ENCODE results near the gene GOLGA8A.
"Not testable (repeated sequence)": the region's sequence is repeated elsewhere in the genome, so short reads cannot be mapped to it uniquely, and the experiment has no call there.

GOLGA8A gene

DNA sequence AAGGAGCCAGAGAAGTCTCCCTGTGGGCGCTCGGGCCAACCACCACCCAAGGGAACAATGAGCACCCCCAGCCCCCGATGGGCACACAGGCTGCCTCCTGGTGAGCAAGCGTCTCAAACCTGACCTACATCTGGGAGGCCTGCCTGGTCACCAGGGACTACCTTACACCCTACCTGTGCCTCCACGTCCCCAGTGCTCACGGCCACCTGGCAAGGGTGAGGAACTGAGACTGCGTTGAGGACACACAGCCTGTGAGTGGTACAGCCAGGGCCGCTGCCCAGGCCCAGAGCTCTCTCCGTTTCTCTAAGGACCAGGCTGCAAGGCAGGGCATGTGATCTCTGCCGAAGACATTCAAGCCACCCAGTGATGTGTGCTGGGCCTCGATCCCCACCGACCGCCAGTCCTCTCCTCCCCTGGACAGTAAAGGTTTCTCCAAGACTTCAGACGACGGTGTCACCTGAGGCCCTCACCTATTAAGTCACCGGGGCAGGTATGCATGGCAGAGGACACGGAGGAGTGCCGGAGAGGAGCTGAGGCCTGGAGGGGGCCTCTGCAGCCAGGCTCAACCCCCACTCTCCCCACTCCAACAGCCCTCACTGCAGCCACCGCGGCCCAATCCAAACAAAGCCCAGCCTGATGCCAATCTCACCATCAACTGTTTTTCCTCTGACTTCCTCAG lies 2.8 kb downstream of the GOLGA8A start:
- no peak overlapping the region for H3K27ac ChIP-seq
- no peak for TF ChIP-seq ZFX (IDR thresholded peaks at IDR 0.05)
- TF ChIP-seq, protein P1, sequence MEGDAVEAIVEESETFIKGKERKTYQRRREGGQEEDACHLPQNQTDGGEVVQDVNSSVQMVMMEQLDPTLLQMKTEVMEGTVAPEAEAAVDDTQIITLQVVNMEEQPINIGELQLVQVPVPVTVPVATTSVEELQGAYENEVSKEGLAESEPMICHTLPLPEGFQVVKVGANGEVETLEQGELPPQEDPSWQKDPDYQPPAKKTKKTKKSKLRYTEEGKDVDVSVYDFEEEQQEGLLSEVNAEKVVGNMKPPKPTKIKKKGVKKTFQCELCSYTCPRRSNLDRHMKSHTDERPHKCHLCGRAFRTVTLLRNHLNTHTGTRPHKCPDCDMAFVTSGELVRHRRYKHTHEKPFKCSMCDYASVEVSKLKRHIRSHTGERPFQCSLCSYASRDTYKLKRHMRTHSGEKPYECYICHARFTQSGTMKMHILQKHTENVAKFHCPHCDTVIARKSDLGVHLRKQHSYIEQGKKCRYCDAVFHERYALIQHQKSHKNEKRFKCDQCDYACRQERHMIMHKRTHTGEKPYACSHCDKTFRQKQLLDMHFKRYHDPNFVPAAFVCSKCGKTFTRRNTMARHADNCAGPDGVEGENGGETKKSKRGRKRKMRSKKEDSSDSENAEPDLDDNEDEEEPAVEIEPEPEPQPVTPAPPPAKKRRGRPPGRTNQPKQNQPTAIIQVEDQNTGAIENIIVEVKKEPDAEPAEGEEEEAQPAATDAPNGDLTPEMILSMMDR (conservative IDR thresholded peaks at IDR 0.05): no peak

DNA sequence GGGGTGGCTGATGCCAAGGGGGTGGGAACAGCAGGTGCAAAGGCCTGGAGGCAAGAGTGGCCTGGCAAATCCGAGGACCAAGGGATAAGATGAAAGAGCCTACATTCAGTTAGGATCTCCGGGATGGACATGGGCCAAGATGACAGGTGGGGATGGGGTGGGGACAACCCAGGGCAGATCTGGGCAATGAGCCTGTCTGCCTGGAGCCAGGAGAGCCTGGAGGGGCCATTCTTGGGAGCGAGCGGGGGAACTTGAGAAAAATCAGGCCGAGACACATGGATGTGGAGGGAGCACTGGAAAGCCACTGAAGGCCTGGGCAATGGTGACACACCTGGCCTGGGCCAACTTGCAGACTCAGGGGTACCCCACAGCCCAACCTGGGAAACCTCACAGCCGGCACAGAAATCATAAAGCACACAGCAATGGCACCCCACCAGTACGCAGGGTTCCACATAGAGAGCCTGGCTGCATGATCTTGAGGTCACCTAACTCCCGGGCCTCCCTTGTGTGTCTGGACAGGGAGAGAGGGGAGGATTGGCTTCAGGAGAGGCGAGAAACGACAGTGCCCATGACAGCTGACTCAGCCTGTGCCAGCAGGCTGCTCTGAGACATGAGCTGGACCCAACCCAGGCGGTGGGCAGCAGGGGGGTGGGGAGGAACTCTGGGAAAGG lies 3.5 kb downstream of the GOLGA8A start:
- H3K27ac ChIP-seq: not testable (repeated sequence)

DNA sequence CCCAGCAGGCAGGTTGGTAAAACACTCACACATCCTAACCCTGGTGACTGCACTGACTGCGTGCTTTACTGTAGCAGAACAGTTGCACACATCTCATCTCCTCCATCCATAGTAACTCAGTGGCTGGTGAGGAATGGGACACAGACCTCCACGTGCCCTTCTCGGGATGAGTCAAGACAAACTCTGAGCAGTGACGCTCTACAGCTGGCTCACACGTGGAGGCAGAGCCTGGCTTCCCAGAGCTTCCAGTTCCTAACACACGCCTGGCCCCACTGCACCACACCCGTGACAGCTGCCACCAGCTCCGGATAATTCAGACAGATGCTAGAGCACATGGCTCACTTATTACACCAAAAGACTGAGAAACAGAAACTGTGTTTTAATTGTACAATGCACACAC lies 7.0 kb downstream of the GOLGA8A start:
- not testable (repeated sequence) for H3K27ac ChIP-seq

DNA sequence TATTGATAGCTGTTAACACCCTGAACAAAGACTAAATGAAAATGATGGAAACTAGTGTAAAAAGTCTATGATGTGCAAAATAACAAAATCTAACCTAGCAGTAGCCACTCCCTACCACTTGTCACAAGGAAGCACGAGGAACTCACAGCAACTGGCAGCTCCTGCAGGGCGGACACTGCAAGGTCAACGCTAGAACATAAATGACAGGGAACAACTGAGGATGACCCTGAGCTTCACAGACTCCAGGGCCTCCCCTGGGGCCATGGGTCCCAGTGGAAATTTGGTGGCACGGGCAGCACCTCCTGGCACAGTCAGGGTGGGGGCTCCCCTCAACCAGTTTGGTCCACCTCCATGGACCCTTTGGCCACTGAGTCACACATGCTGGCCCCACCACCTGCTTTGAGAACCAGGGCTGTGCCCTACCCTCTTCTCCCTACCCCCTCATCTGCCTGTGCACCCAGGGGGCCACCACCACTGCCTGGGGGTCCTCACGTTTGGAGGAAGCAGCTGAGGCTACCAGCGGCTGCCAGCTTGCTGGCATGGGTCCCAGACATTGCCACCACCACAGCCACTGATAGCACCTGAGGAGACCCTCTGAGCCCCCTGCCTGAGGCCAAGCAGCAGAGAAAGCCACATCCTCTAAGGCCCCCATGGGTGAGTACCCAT lies 14.1 kb downstream of the GOLGA8A start:
- not testable (repeated sequence) for H3K27ac ChIP-seq

DNA sequence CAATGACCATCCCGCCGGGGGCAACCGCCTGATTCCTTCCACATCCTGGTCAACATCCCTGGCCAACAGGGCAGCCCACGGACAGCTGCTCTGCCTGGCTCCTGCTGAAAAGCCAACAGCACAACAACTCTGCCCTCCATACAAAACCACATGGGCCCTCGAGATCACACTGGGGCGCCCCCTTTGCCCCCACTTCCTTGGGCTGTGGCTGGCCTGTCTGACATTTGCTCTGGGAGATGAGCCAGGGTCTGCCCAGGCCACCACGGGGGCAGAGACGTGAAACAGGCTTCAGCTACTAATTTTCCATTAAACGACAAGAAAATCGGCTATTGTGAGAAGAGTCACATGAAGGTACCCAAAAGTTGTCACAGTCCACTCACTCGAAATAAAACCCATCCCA lies 16.7 kb downstream of the GOLGA8A start:
- H3K27ac ChIP-seq: not testable (repeated sequence)

DNA sequence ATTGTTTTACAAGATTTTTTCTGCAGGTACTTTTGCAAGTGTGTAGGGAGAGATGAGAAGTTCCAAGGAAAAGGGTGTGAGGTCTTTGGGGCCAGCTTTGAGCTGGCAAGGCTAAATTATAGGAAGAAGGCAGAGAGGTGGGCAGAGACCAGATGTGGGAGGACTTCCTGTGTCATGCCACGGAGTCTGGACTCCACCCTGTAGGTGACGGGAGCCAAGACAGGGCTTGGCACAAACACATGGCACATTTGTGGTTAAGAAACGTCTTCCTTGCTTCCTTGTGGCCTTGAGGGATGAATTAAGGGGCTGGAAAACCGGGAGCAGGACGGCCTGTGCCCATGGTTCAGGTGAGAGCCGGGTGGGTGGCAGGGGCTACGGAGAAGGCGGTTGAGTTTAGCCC lies 19.2 kb downstream of the GOLGA8A start:
- H3K27ac ChIP-seq: not testable (repeated sequence)

DNA sequence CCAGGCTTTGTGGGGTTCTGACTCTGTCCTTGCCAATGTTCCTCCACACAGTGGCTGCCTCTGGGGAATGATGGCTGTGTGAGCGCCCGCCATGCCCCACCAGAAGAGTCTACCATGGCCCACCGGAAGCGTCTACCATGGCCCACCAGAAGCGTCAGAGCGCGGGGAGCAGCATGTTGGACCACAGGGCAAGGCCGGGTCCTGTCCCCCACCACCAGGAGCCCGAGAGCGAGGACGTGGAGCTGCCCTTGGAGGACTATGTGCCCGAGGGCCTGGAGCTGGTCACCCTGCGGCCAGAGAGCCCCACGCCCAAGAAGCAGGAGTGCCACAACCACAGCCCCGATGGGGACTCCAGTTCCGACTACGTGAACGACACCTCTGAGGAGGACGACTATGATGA lies 28.1 kb downstream of the GOLGA8A start:
- not testable (repeated sequence) for H3K27ac ChIP-seq

DNA sequence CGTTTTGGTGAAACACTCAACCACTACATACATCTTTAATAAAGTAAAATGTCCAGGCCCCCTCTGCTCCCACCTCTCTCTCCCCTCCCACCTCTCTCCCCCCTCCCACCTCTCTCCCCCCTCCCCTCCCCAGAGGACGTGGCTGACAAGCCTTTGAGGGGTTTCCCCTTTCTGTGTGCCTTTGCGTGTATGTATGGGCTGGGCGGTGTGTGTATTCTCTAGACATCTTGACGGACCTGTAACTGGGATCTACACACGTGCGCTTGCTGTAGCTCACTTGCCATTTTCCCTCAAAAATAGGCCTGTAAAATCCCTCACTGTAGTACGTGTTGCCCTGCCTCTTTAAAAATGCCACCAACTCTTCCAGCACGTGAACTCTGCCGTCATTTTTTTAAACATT lies 28.6 kb downstream of the GOLGA8A start:
- H3K27ac ChIP-seq: not testable (repeated sequence)

DNA sequence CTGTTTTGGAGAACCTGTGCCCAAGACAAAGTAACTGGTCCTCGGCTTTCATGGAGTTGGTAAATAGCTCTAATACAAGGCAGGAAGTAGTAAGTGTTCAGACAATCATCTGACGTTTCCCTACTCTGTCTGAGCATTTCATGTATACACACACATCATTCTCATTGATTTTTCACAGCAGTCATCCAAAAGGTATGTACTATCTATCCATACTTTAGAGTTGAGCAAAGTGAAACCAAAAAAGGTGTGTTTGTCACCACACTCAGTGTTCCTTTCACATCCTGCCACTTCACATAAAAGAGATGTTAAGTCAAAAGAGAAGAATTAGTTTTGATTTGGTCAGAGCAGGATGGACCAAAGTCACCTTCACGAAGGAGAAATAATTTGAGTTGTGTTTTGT lies 33.7 kb downstream of the GOLGA8A start:
- H3K27ac ChIP-seq: not testable (repeated sequence)

DNA sequence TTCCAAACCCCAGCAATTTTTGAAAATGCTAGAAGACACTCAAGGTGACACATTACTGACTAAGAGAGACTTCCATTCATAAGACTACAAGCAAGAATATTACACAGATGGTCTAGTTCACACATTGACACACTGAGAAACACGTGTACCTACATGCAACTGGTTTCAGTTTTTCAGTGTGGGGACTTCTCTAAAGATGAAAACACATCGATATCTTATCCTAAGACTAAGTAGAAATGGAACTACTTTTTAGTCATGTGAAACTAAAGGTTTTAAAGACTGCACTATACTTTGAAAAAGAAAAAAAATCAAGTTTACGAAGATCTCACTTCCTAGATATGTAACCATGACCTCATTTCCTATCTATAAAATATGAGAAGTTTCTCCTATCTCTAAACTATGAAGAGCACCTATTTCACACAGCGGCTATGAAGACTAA lies 34.4 kb downstream of the GOLGA8A start:
- H3K27ac ChIP-seq: not testable (repeated sequence)

DNA sequence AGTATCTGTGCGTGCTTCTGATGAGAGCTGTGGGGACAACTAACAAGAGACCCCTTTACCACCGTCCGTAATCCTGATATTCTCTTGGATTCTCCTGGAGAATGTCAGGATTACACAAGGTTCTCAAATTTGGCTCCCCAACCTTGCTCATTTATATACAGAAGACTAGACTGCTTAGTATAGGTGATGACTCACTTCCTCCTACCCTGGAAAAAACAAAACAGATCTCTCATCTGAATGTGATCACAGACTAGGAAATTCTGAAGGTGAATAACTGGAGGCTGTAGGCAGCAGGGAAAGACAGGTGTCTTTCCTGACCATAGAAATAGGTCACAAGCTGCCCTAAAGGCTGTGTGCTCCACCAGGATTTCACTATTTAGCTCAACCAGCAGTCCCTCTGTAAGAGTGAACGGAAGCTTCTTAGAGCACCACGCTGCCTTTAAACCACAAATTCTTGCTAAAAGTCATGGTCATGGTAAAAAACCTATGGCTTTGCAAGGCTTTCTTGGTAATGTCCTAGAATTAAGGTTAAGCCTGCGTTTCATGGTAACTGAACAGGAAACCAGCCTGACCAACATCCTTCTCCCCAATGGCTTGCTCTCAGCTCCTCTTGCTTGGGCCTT lies 39.9 kb downstream of the GOLGA8A start:
- H3K27ac ChIP-seq: not testable (repeated sequence)

DNA sequence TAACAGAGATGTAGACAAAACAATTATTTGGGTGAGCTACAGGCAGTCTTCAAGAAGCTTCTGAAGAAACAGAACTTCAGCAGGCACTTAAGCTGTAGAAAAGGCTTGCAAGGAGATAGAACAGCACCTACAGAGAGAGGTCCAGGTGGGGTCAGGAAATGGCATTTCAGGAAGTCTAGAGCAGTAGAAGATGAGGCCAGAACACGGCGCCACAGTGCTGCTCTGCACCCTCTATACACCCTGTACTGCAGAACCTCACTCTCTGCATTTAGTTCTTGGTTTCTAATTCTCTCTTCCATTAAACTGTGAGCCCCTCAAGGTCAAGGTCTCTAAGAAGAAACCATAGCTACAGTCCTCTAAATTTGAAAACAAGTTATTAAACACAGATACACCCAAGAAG lies 44.6 kb downstream of the GOLGA8A start:
- H3K27ac ChIP-seq: not testable (repeated sequence)

DNA sequence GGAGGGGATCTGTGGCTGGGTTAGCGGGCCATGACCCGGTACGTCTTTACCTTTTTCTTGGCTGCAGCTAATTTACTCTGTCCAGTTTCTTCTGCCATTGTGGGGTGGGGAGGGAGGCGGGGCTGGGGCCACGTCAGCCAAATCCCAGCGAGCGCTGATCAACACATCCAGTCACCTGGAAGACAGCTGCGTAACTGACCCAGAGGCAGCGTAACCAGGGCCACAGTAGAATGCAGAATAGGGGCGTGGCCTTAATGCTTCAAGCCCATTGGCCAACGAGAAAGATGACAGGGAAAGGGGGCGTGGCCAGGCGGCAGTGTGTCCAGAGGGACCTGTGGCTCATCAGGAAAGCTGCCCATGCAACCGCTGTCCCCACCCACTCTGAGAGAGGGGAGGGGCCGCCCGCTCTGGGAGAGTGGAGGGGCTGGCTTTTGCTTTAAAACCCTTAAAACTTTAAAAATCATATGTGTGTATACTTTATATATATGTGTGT lies 48.0 kb downstream of the GOLGA8A start:
- H3K27ac ChIP-seq: not testable (repeated sequence)

Measured in C4-2B (cell line).